HG02763 (cell line): ENCODE results near the gene PACS1.

Source experiments
- ATAC-seq: cut with Tn5 transposase; IDR thresholded peaks from one replicate; pipeline ENCODE4 v1.9.1; 2021; ENCODE audit warnings: mild to moderate bottlenecking, moderate library complexity; ENCODE audit not compliant: unreplicated experiment

PACS1 gene

GRCh38 chr11:66172146-66172545 lies 102.1 kb downstream of the PACS1 start:
- no peak for ATAC-seq

DNA sequence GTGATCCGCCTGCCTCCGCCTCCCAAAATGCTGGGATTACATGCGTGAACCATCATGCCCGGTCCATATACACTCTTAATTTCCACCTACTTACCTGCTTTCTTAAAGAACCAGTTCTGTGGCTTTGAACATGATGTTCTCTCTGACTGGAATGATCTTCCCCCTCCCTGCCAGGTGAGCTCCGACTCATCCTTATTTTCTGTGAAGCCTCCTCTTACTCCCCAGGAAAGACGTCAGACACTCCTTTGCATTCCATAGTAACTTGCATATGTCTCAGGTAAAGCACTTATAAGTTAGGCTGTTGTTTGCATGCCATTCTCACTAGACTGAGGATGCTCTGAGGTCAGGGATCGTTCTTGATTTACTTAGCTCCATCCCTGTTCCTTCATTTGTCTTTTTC lies 106.6 kb downstream of the PACS1 start:
- ATAC-seq: no peak

GRCh38 chr11:66178183-66178582 lies 108.1 kb downstream of the PACS1 start:
- no peak for ATAC-seq

- ATAC-seq: no peak
Observed at GRCh38 chr11:66178871-66179270, 108.8 kb downstream of the PACS1 start.

GRCh38 chr11:66181632-66182315 lies 111.7 kb downstream of the PACS1 start:
- ATAC-seq: no peak

- ATAC-seq: no peak
Observed at GRCh38 chr11:66183494-66184048, 113.5 kb downstream of the PACS1 start.

DNA sequence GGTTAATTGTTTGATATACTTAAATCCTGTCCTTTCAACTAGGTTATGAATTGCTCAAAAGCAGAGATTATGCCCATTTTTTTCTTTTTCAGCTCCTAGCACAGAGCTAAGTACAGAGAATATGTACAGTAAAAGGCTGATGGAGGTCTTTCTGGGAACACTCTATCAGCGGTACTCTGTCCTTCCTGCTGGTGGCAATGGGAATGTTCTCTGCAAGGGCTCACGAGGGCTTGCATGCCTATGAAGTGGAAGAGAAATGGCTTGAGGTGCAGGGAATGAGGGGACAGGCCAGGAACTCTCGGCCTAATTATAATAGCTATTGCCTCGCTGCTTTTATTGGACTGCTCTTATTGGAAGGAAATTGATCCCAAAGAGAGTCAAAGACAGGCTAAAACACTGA lies 114.7 kb downstream of the PACS1 start:
- ATAC-seq: no peak

GRCh38 chr11:66186470-66186869 lies 116.4 kb downstream of the PACS1 start:
- ATAC-seq: no peak

DNA sequence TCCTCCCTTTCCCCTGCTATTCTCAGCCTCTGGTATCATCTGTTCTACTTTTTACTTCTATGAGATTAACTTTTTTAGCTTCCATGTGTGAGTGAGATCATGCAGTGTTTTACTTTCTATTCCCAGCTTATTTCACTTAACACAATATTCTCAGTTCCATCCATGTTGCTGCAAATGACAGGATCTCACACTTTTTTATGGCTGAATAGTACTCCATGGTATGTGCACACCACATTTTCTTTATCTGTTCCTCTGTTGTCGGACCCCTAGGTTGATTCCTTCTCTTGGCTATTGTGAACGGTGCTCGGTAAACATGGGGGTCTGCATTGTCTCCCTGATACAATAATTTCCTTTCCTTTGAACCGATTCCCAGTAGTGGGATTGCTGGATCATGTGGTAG lies 117.4 kb downstream of the PACS1 start:
- no peak for ATAC-seq

GRCh38 chr11:66188580-66188979 lies 118.5 kb downstream of the PACS1 start:
- no peak for ATAC-seq

DNA sequence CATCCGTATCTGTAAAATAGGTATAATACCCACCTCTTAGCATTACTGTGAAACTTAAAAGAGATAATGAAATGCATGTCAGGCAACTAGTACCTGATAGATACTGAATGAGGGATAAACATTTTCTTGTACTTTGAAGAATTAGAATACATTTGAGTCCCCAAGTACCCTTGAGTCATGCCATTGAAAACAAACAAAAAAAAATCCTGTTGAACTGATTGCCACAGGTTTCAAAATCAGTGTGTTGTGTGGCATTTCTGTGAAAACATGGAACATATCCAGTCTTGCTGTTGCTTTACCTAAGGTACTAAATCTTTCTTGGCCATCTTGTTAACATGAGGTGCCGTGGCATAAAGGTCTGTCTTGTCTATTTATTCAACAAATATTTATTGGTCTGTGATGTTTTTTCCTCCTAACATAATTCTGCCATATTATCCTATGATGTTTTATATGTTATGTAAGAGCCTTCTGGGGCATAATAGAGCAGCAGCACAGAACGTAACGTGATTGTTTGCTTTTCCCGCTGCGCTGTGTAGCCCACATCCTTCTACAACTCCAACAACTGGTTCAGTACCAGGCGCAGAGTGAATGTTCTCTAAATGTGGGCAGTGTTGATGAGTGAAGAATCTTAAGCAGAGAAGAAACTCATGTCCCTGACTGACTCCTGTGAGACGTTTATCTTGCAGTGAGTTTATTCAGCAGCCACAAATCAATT lies 119.1 kb downstream of the PACS1 start:
- no peak for ATAC-seq

- ATAC-seq: no peak
Observed at GRCh38 chr11:66190786-66191185, 120.7 kb downstream of the PACS1 start.

- ATAC-seq: no peak
Observed at GRCh38 chr11:66192181-66192863, 122.2 kb downstream of the PACS1 start.

GRCh38 chr11:66194391-66194790 lies 124.3 kb downstream of the PACS1 start:
- ATAC-seq: no peak

GRCh38 chr11:66195867-66196266 lies 125.8 kb downstream of the PACS1 start:
- ATAC-seq: no peak

DNA sequence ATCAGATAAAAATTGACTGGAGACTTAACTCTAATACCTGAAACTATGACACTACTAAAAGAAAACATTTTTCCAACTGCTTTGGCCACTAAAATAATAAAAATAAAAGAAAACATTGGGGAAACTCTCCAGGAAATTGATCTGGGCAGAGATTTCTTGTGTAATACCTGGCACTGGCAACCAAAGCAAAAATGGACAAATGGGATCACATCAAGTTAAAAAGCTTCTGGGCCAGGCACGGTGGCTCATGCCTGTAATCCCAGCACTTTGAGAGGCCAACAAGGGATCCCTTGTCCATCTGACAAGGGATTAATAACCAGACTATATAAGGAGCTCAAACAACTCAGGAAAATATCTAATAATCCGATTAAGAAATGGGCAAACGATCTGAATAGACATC lies 133.8 kb downstream of the PACS1 start:
- ATAC-seq: no peak

DNA sequence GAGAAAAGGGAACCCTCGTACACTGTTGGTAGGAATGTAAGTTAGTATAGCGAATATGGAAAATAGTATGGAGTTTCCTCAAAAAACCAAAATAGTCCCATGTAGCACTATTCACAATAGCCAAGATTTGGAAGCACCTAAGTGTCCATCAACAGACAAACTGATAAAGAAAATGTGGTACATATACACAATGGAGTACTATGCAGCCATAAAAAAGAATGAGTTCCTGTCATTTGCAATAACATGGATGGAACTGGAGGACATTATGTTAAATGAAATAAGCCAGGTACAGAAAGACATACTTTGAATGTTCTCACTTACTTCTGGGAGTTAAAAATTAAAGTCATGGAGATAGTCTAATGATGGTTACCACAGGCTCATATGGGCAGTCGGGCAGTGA lies 134.3 kb downstream of the PACS1 start:
- ATAC-seq: no peak

GRCh38 chr11:66207816-66208215 lies 137.7 kb downstream of the PACS1 start:
- ATAC-seq: no peak

DNA sequence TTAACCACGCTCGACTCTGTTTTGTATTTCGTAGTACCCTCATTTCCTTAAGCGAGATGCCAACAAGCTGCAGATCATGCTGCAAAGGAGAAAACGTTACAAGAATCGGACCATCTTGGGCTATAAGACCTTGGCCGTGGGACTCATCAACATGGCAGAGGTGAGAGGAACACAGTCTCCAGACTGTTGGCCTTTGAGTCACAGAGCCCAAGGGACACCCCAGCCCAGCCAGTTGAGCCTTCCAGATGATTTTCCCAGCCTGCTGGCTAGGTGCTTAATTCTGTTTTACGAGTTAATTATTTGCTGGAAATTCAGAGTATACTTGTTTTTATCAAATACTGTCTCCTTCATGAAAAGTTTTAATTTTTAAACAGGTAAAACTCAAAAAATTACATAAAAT lies 141.0 kb downstream of the PACS1 start:
- no peak for ATAC-seq

GRCh38 chr11:66216911-66217310 lies 146.8 kb downstream of the PACS1 start:
- ATAC-seq: no peak

GRCh38 chr11:66218036-66218435 lies 148.0 kb downstream of the PACS1 start:
- no peak for ATAC-seq
